ENCODE results near the gene SH3BP4.

DNA sequence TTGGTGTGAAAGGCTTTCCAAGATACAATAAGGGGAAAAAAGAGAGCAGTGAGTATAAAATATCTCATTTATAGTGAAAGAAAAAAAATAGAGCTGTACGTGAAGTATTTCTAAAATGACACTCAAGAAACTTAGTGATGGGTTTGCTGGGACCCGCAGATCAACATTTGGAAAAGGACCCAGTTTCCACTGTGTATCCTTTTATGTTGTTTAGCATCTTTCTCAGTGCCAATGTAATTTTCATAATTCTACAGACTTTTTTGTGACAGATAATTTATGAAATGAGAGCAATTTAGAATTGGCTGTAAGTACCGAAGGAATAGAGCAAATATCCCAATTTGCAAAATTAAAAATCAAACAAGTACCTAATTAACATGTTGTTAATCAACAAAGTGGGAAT, 116.9 kb downstream of the SH3BP4 start:
- TF ChIP-seq, protein P1, sequence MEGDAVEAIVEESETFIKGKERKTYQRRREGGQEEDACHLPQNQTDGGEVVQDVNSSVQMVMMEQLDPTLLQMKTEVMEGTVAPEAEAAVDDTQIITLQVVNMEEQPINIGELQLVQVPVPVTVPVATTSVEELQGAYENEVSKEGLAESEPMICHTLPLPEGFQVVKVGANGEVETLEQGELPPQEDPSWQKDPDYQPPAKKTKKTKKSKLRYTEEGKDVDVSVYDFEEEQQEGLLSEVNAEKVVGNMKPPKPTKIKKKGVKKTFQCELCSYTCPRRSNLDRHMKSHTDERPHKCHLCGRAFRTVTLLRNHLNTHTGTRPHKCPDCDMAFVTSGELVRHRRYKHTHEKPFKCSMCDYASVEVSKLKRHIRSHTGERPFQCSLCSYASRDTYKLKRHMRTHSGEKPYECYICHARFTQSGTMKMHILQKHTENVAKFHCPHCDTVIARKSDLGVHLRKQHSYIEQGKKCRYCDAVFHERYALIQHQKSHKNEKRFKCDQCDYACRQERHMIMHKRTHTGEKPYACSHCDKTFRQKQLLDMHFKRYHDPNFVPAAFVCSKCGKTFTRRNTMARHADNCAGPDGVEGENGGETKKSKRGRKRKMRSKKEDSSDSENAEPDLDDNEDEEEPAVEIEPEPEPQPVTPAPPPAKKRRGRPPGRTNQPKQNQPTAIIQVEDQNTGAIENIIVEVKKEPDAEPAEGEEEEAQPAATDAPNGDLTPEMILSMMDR (IDR thresholded peaks at IDR 0.05; ENCODE audit: low read depth, low read length, poor library complexity, severe bottlenecking) = no peak
- TF ChIP-seq EZH2phosphoT487 (IDR thresholded peaks at IDR 0.05; ENCODE audit: borderline replicate concordance, low read length) = no peak
